Hepatocyte (in vitro differentiated cells): ENCODE results near the gene ELOA2.
"Not testable (repeated sequence)": the region's sequence is repeated elsewhere in the genome, so short reads cannot be mapped to it uniquely, and the experiment has no call there.

Source experiments
- EZH2phosphoT487 ChIP-seq: fragments of 200-600 bp; sonication (generic); IDR thresholded peaks from one replicate; pipeline ENCODE4 v1.6.1; 2018; ENCODE audit warnings: antibody characterized with exemption, mild to moderate bottlenecking, low read depth, moderate library complexity; ENCODE audit not compliant: unreplicated experiment, severe bottlenecking
- TF ChIP-seq, protein P1 (sequence below): fragments of 200-600 bp; sonication (generic); IDR thresholded peaks from 2 replicates; pipeline ENCODE4 v1.5.1; 2016; ENCODE audit warnings: antibody characterized with exemption, mild to moderate bottlenecking; ENCODE audit not compliant: poor library complexity

GRCh38 chr18:47020757-47021156 lies 14.7 kb downstream of the ELOA2 start:
- TF ChIP-seq, protein P1, sequence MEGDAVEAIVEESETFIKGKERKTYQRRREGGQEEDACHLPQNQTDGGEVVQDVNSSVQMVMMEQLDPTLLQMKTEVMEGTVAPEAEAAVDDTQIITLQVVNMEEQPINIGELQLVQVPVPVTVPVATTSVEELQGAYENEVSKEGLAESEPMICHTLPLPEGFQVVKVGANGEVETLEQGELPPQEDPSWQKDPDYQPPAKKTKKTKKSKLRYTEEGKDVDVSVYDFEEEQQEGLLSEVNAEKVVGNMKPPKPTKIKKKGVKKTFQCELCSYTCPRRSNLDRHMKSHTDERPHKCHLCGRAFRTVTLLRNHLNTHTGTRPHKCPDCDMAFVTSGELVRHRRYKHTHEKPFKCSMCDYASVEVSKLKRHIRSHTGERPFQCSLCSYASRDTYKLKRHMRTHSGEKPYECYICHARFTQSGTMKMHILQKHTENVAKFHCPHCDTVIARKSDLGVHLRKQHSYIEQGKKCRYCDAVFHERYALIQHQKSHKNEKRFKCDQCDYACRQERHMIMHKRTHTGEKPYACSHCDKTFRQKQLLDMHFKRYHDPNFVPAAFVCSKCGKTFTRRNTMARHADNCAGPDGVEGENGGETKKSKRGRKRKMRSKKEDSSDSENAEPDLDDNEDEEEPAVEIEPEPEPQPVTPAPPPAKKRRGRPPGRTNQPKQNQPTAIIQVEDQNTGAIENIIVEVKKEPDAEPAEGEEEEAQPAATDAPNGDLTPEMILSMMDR = not testable (repeated sequence)
- TF ChIP-seq EZH2phosphoT487 = not testable (repeated sequence)
